HG03432 (cell line): ENCODE measurements around the gene EEF2KMT.
"Not testable (repeated sequence)": the region's sequence is repeated elsewhere in the genome, so short reads cannot be mapped to it uniquely, and the experiment has no call there.

Source experiments
- ATAC-seq: cut with Tn5 transposase; IDR thresholded peaks from one replicate; pipeline ENCODE4 v1.9.1; 2021; ENCODE audit warnings: mild to moderate bottlenecking, moderate library complexity; ENCODE audit not compliant: unreplicated experiment

Gene EEF2KMT

GRCh38 chr16:5071341-5071680 is 26.3 kb downstream of the EEF2KMT start:
- ATAC-seq = no peak

GRCh38 chr16:5070431-5071186 is 27.0 kb downstream of the EEF2KMT start:
- no peak for ATAC-seq

DNA sequence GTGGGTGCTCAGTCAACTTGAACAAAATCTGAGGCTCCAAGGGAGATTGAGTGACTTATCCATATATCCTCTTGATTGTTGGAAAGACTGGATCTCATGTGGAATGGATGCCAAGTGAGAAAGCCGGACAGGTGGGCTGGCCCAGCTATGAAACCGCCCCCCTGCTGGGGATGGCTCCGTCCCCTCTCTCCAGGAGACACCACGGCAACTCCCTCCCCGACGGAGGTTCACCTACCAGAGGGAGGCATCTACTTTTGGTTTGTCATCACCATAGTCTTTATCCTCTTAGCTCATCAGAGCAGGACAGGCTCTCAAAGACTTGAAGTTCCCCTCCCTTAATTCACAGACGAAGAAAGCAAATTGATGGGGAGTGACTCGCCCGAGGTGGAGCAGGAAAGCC is 27.7 kb downstream of the EEF2KMT start:
- ATAC-seq = no peak

GRCh38 chr16:5069048-5069447 is 28.5 kb downstream of the EEF2KMT start:
- ATAC-seq = no peak

DNA sequence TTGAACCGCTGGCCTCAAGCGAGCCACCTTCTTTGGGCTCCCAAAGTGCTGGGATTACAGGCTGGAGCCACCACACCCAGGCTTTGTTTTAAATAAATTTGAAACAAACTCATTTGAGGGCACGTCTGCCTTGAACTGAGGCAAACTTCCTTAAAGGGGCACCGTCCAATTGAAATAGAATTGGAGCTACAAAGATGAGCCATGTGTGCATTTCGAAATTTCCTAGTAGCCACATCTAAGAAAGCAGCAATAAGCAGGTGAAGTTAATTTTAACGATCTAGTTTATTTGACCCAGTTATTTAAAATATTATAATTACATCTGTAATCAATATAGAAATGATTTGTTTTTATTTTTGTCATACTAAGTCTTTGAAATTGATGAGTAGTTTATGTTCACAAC is 31.1 kb downstream of the EEF2KMT start:
- no peak for ATAC-seq

DNA sequence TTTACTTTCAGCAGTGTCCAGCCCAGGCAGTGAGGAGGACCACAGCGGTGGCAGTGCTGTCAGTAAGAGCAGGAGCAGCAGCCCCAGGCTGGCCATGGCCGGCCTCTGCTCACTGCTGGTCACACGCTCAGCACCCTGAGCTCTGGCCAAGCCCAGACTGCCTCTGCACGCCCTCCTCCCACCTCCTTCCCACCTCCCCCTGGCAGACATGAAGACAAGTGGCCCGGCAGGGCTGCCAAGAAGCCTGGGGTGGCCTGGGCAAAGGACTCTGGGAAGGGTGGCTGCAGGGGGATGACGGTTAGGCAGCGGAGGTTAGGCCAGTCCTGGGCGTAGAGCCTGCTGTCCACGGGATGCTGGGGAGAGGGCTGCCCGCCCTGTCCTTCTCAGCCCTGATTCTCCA is 31.8 kb downstream of the EEF2KMT start, which contains the start of gene C16orf89:
TSS of gene C16orf89 (minus strand) at position 144 of the 400 bp plus-strand sequence. CDS start at position 96, 48 bp downstream.
- ATAC-seq = no peak

DNA sequence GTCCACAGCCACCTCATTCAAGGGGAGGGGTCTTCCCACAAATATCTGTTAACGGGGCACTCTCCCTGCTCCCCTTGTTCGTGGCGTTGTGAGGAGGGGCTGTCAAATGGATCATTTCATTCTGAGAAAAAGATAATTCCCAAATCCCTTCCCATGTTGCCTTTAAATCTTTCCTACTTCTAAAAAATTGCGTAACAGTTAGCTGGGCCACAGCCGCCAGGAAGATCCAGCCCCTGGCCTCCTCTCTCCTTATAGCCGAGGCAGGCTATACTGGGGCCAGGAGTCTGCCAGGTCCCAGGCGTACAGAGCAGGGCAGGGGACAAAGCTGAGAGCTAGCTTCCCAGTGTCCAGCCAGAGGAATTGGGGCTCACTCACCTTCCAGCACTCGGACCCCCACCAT is 32.3 kb downstream of the EEF2KMT start:
- ATAC-seq = no peak

DNA sequence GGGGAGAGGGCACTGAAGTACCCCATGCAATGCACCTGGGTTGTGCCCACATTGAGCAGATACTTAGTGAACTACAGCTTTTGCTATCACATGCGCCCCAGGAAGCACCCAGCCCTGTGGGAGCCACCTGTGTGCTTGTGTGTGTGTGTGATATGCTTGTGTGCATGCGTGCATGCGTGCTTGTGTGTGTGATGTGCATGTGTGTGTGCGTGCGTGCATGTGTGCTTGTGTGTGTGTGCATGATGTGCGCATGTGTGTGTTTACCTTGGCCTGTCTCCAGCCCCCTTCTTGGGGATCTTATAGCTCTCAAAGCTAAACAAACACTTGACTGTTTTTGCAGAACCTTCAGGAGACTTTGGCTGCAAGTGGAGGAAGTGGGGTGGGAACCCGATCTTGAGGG is 32.7 kb downstream of the EEF2KMT start:
- no peak for ATAC-seq

DNA sequence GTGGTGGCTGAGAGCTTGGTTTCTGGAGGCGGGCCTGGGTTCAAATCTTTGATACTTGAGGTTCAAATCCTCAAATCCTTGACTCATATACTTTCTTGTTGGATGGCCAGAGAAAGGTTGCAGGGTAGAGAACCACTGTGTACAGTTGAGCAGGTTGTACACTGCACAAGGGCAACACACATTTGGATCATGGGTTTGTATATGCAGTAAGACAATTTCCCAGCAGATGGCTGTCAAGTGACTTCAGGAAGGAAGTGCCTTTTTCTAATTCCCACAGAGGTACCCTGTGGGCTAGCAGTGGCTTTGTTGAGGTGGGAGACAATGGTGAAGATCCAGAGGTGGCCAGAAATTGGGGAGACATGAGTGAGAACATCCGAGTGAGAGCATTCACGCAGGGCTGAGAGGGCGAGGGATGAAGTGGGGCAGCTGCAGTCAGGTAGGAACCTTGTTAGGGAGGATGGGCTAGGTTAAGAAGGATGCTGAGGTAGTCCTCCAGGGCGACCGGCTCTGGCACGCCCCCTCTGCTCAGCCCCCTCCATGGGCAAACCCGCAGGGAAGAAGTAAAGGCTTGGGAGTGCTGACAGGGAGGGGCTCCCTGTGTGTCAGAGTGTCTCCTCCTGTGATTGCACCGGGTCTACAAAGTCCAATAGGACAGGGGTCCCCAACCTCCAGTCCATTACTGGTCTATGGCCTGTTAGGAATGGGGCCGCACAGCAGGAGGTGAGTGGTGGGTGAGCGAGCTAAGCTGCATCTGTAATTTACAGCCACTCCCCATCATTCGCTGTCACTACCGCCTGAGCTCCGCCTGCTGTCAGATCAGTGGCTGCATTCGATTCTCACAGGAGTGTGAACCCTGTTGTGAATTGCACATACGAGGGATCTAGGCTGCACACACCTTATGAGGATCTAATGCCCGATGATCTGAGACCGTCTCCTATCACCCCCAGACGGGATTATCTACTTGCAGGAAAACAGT is 34.5 kb downstream of the EEF2KMT start:
- no peak for ATAC-seq

DNA sequence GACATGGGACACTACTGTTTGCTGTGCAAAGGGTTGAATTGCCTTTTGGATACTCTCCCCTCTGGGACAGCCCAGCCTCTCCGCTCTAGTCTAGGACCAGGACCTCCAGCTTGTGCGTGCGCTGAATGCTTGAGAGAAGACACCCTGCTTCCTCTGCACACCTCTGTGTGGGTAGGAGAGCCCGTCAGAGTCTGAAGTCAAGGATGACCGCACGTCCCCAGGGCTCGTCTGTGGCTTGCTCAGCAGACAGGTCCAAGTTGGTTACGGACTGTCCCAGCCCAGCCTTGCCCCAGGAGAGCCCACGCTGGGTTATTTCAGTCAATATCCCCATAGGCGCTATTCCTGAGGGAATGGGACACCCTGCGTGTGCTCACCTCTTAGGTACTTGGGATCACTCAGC is 35.5 kb downstream of the EEF2KMT start:
- peak; percentile 84 for ATAC-seq

DNA sequence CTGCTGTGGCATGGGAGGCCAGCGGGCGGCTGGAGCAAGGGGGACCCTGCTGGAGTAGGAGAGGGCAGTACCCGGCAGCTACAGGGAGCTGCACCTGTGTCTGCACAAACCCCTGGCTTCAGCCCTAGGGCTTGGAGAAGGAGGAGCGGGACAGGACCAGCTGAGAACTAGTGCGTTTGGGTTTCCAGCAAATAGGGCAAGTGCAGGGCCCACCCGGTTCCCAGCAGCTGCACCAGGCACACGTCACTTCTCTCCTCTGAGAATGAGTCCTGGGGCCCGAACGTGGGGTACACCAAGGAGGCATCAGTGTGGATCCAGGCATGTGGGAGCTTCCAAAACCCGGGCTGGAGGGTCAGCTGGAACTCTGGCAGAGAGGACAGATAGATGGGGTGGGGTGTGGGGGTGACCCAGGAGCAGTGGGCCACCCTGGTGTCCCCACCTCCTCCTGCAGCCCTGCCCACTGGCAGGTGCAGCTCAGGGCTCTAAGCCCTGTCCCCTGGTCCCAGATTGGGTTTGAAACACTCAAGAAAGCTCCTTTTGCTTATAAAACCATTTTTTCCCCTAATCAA is 37.4 kb downstream of the EEF2KMT start:
- no peak for ATAC-seq

DNA sequence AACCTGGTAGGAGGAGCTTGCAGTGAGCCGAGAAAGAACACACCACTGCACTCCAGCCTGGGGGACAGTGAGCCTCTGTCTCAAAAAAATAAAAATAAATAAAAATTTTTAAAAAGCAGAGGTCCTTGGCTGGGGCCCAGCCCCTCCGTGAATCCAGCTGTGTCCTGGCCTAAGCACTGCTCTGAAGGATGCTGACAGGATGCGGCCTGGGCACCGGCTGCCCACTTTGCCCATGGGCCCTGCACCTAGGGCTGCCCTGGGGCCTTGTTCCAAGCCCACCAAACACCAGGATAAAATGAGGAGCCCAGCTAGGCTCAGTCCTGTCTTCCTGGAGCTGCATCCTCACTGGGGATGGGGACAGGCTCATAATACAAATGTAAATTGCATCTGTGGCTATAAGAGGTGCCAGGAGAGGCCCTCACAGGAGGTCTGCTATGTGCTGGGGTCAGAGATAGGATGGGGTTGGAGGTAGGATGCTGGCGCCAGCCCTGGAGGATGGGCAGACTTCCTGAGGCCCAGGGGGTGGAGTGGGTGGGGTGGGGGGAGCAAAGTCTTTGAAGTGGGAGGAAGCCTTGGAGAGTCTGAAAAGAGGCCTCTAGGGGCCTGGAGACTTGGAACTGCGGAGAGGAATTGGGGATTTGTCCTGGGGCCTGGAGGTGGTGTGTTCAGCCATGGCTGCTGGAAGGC is 38.1 kb downstream of the EEF2KMT start:
- ATAC-seq = no peak

DNA sequence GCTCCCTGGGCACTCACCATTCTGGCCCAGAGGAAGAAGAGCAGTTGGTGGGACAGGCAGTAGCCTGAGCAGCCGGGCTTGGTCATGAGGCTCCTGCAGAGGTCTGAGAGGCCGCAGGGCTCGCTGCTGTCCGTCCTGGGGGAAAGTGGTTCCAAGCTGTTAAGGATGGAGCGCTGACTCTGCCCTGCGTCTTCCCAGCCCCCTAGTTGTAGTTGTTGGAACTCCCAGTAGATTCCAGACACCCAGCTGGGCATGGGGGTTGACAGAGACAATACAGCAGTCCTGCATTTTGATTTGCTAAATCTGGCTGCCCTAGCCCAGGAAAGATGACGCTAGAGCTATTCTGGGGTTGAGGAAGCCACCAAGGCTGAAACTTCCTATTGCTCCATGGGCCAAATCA is 39.1 kb downstream of the EEF2KMT start:
- no peak for ATAC-seq

DNA sequence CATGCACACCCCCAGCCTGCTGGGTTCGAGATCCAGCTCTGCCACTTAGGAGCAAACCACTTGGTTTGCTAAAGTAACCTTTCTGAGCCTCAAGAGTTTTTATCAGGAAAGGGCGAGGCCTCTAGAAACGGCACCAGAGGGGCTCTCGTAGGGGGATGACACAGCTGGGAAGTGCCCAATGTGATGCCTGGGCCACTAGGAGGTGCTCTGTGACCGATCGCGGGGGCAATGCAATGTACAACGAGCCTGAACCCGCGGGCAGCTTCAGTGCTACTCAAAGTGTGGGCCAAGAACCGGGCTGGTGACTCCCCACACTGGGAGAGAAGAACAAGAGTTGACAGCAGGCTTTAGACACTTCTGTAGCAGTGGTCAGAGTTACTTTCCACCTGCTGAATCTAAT is 41.2 kb downstream of the EEF2KMT start:
- peak; percentile 74 for ATAC-seq

- ATAC-seq = no peak
These were observed 42.4 kb downstream of the EEF2KMT start for GRCh38 chr16:5054876-5055865.

DNA sequence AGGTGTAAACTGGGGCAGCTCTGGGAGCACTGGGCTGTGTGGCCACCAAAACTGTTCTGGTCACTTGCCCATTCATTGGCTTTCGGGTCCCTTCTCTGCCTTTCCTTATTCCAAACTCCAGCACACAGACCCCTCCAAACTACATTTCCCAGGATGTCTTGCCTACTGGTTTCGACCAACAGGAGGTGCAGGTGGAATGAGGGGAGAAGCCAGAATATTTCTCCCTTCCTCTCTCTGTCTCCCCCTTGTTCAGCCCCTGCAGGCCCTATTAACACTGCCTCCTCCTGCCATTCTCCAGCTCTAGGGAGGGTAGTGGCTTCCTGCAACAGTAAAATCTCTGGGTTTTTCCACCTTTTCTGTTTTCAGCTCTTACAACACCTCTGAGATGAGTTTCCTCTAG is 50.7 kb downstream of the EEF2KMT start:
- no peak for ATAC-seq

DNA sequence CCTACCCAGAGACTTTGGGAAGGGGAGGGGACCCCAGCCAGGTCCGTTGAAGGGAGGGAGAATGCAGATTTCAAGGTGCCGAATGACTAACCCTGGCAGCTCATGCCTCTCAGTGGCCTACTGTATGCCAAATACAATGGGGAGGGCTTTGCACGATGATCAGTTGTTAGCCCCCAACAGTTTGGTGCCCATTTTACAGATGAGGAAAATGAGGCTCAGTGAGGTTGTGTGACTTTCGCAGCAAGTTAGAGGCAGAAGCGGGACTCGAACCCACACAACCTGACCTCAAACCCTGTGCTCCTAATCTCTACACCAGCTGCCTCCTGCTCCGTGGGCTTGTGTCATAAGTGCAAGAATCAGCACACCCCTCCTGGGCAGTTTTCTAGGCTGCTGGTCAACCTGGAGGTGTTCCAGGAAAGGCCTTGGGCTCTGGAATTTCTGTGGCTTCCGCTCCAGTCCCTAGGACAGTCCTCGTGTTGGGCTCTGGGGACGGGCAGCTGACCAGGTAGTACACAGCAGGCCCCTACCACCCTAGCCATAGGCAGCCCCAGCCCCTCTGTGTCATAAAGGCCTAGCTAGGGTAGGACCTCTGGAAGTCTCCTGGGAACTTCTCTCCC is 52.0 kb downstream of the EEF2KMT start:
- ATAC-seq = no peak

- ATAC-seq = not testable (repeated sequence)
These were observed 53.0 kb downstream of the EEF2KMT start for GRCh38 chr16:5044581-5044980.

DNA sequence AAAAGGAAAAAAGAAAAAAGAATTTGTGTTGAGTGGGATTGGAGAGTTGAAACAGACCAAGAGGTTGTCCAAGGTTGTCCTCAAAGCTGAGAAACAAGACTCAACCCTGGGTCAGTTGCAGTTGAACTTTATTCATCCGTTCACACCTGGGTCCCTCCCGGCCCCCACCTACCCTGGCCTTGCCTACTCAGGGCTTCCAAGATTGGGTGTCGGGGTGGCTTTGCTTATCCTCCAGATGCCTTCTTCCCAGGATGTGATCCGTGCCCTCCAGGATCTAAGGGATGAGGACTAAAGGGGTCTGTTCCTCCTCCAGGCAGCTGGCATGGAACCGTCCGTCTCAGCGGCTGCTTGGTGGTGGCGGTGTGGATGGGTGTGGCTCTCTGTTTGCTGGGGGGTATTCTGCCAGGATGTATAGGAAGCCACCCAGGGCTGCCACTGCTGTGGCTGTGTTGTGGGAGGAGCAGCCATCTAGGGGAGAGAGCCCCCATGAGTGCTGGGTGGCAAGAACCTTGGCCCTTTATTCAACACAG is 53.5 kb downstream of the EEF2KMT start:
- no peak for ATAC-seq
